MM.1S (cell line): ENCODE data around the gene ELOVL1.

Source experiments
- DNase-seq: peaks from one replicate; pipeline ENCODE4 v3.0.0-alpha.2; 2015
- H2AFZ ChIP-seq: fragments of 300-600 bp; sonication (generic); 2 replicates; pipeline ENCODE4 v1.6.0; 2016; ENCODE audit warnings: antibody characterized with exemption, low read length
- H3F3A ChIP-seq: fragments of 300-600 bp; sonication (generic); 2 replicates; pipeline ENCODE4 v1.6.1; 2016; ENCODE audit warnings: mild to moderate bottlenecking, antibody characterized with exemption, low read length, moderate library complexity, mixed read lengths; ENCODE audit not compliant: insufficient read depth
- H3K27ac ChIP-seq: fragments of 300-600 bp; sonication (generic); 2 replicates; pipeline ENCODE4 v1.5.1; 2016; ENCODE audit warnings: mild to moderate bottlenecking, low read length
- H3K27me3 ChIP-seq: fragments of 300-600 bp; sonication (generic); replicated peaks from 2 replicates; pipeline ENCODE4 v1.6.0; 2016; ENCODE audit warnings: low read length; ENCODE audit not compliant: insufficient read depth
- H3K36me3 ChIP-seq: fragments of 300-600 bp; sonication (generic); replicated peaks from 2 replicates; pipeline ENCODE4 v1.6.1; 2016; ENCODE audit warnings: mild to moderate bottlenecking, low read length, mixed read lengths; ENCODE audit not compliant: insufficient read depth
- H3K4me1 ChIP-seq: fragments of 300-600 bp; sonication (generic); 2 replicates; pipeline ENCODE4 v1.6.1; 2016; ENCODE audit warnings: low read length, mixed read lengths
- H3K4me2 ChIP-seq: fragments of 300-600 bp; sonication (generic); 2 replicates; pipeline ENCODE4 v1.6.0; 2016; ENCODE audit warnings: low read depth, low read length
- H3K4me3 ChIP-seq: fragments of 300-600 bp; sonication (generic); 2 replicates; pipeline ENCODE4 v1.5.1; 2016; ENCODE audit warnings: low read length, mixed read lengths
- H3K79me2 ChIP-seq: fragments of 300-600 bp; sonication (generic); 2 replicates; pipeline ENCODE4 v1.6.1; 2016; ENCODE audit warnings: mixed run types, low read length, mixed read lengths
- H3K9ac ChIP-seq: fragments of 300-600 bp; sonication (generic); 2 replicates; pipeline ENCODE4 v1.6.1; 2016; ENCODE audit warnings: low read length, mixed read lengths
- H3K9me2 ChIP-seq: fragments of 300-600 bp; sonication (generic); replicated peaks from 2 replicates; pipeline ENCODE4 v1.6.1; 2016; ENCODE audit warnings: mild to moderate bottlenecking, low read length, mixed read lengths; ENCODE audit not compliant: insufficient read depth
- H3K9me3 ChIP-seq: fragments of 300-600 bp; sonication (generic); replicated peaks from 2 replicates; pipeline ENCODE4 v1.6.1; 2016; ENCODE audit warnings: mild to moderate bottlenecking, low read length, mixed read lengths; ENCODE audit not compliant: insufficient read depth
- H4K20me1 ChIP-seq: fragments of 300-600 bp; sonication (generic); 2 replicates; pipeline ENCODE4 v1.6.1; 2016; ENCODE audit warnings: mild to moderate bottlenecking, low read length, moderate library complexity, mixed read lengths; ENCODE audit not compliant: insufficient read depth
- CTCF ChIP-seq: fragments of 300-600 bp; sonication (generic); IDR thresholded peaks from 2 replicates; pipeline ENCODE4 v1.5.1; 2016; ENCODE audit warnings: antibody characterized with exemption, low read length, mixed read lengths
- EZH2 ChIP-seq: fragments of 300-600 bp; sonication (generic); optimal IDR thresholded peaks from 2 replicates; pipeline ENCODE3; 2017; ENCODE audit warnings: low read depth, mild to moderate bottlenecking, antibody characterized with exemption, low read length, mixed read lengths
- EZH2phosphoT487 ChIP-seq: fragments of 300-600 bp; sonication (generic); IDR thresholded peaks from 2 replicates; pipeline ENCODE4 v1.6.1; 2018; ENCODE audit warnings: antibody characterized with exemption, low read length

ELOVL1 gene

GRCh38 chr1:43349594-43350306 lies 18.1 kb downstream of the ELOVL1 start:
- peak; percentile 10 for DNase-seq

DNA sequence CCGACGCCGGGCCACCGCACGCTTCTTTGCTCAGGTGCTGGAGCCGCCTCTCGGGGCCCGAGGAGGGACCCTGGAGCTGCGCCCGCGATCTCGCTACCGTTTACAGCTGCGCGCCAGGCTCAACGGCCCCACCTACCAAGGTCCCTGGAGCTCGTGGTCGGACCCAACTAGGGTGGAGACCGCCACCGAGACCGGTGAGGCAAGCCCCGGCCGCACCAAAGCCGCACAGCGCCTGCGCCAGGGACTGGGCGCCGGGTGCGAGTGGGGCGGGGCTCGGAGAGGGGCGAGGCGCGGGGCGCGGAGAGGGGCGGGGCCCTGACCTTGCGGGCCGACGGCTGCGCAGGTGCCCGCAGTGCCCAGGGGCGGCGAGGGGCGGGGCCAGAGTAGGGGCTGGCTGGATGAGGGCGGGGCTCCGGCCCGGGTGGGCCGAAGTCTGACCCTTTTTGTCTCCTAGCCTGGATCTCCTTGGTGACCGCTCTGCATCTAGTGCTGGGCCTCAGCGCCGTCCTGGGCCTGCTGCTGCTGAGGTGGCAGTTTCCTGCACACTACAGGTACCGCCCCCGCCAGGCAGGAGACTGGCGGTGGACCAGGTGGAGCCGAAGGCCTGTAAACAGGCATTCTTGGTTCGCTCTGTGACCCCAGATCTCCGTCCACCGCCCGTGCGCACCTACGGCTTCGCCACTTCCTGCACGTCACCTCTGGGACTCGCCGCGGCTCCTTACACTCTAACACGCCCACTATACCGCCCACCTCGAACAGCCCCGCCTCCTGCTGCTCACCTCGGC lies 18.8 kb downstream of the ELOVL1 start:
- Histone ChIP-seq H3K9ac (peak overlapping the region; percentile 85), H3K27ac (peak overlapping the region; percentile 95)

More at GRCh38 chr1:43349594-43350306, 18.1 kb downstream of the ELOVL1 start:
- Histone ChIP-seq H3K4me2 (peak overlapping the region; percentile 72), H3K9me2 (no peaks in the 10 kb centered on the region), H3K9me3 (no peaks in the 10 kb centered on the region), H3F3A (peaks cover 9% of the 10 kb centered on the region), H3K27me3 (0 out of 2 replicates have a peak, but pooled peaks cover 6% of the 10 kb centered on the region), H3K4me1 (peaks cover 10% of the 10 kb centered on the region), H4K20me1 (no peaks in the 10 kb centered on the region), H3K4me3 (peak overlapping the region; percentile 73), H3K9ac (peak overlapping the region; percentile 85), H3K79me2 (no peaks in the 10 kb centered on the region), H3K27ac (peak overlapping the region; percentile 95), H2AFZ (peak overlapping the region; percentile 87), H3K36me3 (no peaks in the 10 kb centered on the region)
- TF ChIP-seq CTCF = no peak

DNA sequence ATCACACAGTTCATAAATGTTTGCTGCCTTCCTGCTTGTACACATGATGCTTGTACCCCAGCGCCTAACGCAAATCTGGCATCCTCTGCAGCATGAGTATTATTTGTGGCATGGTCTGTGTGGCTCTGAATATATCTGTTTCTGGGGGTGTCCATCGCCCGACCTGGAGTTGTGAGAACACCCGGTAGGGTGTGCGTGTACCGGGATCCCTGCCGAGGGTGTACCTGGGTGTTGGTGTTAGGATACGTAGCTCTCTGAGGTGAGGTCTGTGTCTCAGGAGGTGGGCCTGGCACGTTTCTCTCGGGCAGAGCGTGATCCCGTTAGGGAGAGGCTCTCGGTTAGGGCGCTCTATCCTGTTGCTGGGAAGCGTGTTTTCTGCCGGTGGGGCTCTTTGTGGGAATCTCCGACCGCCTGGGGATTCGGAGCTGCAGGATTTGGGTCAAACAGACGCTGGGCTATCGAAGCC lies 19.4 kb downstream of the ELOVL1 start:
- Histone ChIP-seq H3K9me2 (no peaks in the 10 kb centered on the region), H3K4me3 (peak overlapping the region; percentile 73), H3K9ac (peak overlapping the region; percentile 85), H3K27ac (peak overlapping the region; percentile 95; the same call in 1 of the 2 replicates), H2AFZ (peak overlapping the region; percentile 87), H4K20me1 (no peaks in the 10 kb centered on the region), H3K36me3 (no peaks in the 10 kb centered on the region), H3K79me2 (no peaks in the 10 kb centered on the region), H3K27me3 (0 out of 2 replicates have a peak, but pooled peaks cover 6% of the 10 kb centered on the region), H3K4me1 (peaks cover 10% of the 10 kb centered on the region), H3K9me3 (no peaks in the 10 kb centered on the region), H3K4me2 (peak overlapping the region; percentile 72), H3F3A (peaks cover 9% of the 10 kb centered on the region)
- DNase-seq = no peak
- TF ChIP-seq CTCF (no peak), EZH2 (no peak), EZH2phosphoT487 (no peak)

More for the DNA sequence above, 18.8 kb downstream of the ELOVL1 start:
- Histone ChIP-seq H3K79me2 (no peaks in the 10 kb centered on the region), H3K4me1 (peaks cover 10% of the 10 kb centered on the region), H3K9me2 (no peaks in the 10 kb centered on the region), H3K9me3 (no peaks in the 10 kb centered on the region), H3F3A (peaks cover 9% of the 10 kb centered on the region), H3K4me3 (peak overlapping the region; percentile 73), H2AFZ (peak overlapping the region; percentile 87), H3K36me3 (no peaks in the 10 kb centered on the region), H3K27me3 (0 out of 2 replicates have a peak, but pooled peaks cover 6% of the 10 kb centered on the region), H3K4me2 (peak overlapping the region; percentile 72), H4K20me1 (no peaks in the 10 kb centered on the region)
- TF ChIP-seq EZH2 (no peak), CTCF (peak; percentile 8; the same call in 1 of the 2 replicates), EZH2phosphoT487 (no peak)
- peak; percentile 96 for DNase-seq
